Retinal pigment epithelial cell (primary cell): Measurements from ENCODE around the gene TXLNG.
A peak's percentile ranks its signal among the peaks of the same experiment; 100 is the strongest.

Experiments
- DNase-seq: peaks from one replicate; pipeline ENCODE4 v3.0.0-alpha.2; 2010; ENCODE audit warnings: low read depth
- H3K4me3 ChIP-seq: 2 replicates; pipeline ENCODE4 v1.5.1; 2011; ENCODE audit warnings: mild to moderate bottlenecking, low read length, control low read depth, moderate library complexity
- CTCF ChIP-seq: conservative IDR thresholded peaks from 2 replicates; pipeline ENCODE4 v1.5.1; 2011; ENCODE audit warnings: low read depth, low read length, control low read depth, inconsistent platforms

The TXLNG gene

GRCh38 chrX:16856744-16857143 lies 70.5 kb downstream of the TXLNG start:
- no peak for DNase-seq
- no peak for TF ChIP-seq CTCF
- H3K4me3 ChIP-seq: no peak overlapping the region

- DNase-seq: no peak
- TF ChIP-seq CTCF: no peak
- H3K4me3 ChIP-seq: no peak overlapping the region
Measured at GRCh38 chrX:16862829-16863228, 76.6 kb downstream of the TXLNG start.

GRCh38 chrX:16867947-16868346 lies 81.7 kb downstream of the TXLNG start:
- no peak for TF ChIP-seq CTCF
- H3K4me3 ChIP-seq: peak overlapping the region; percentile 81
- DNase-seq: no peak

- DNase-seq: no peak
- H3K4me3 ChIP-seq: peak overlapping the region; percentile 81
- TF ChIP-seq CTCF: no peak
Measured at GRCh38 chrX:16868920-16869319, 82.7 kb downstream of the TXLNG start.

GRCh38 chrX:16869393-16870094 lies 83.3 kb downstream of the TXLNG start:
- no peak for DNase-seq
- H3K4me3 ChIP-seq: peak overlapping the region; percentile 85
- no peak for TF ChIP-seq CTCF

- peak; percentile 68 for DNase-seq
- peak within 1 kb of the TSS; percentile 85 for H3K4me3 ChIP-seq
Measured at GRCh38 chrX:16870095-16870861, 84.0 kb downstream of the TXLNG start, which contains the start of gene RBBP7. Gene RBBP7, minus strand, starts transcription at chrX:16870362. Its CDS starts 309 bp downstream, at chrX:16870053.

More at GRCh38 chrX:16870095-16870861, 84.0 kb downstream of the TXLNG start, which contains the start of gene RBBP7:
- TF ChIP-seq CTCF: no peak
